ENCODE measurements around the gene SRP68. TPM values are rescaled to one million over a fixed set of nuclear protein-coding genes. Genes with fewer than 3 reads are reported as not detected.

The SRP68 gene
- total RNA-seq (2012; rRNA removed) = 47.1 and 47.2 TPM in 2 replicates
- 69.1 and 82.6 TPM in 2 replicates for polyA plus RNA-seq (2012; rRNA removed)
- 28.2 and 52.1 TPM in 2 replicates for polyA plus RNA-seq (2012; cell fraction: cytosol; rRNA removed)
- 24.9 and 48.5 TPM in 2 replicates for polyA plus RNA-seq (2012; cell fraction: nucleus; rRNA removed; ENCODE audit: low replicate concordance)
- Bru-seq, nascent RNA = percentile 78 among the genes with signal in this experiment
- BruChase-seq, experiment 1, labeled RNA remaining after a 6-hour chase = percentile 81 among the genes with signal in this experiment
- BruChase-seq, experiment 2, labeled RNA remaining after a 2-hour chase = percentile 76 among the genes with signal in this experiment
- long read RNA-seq, transcript SRP68-201 (16 exons, 2,649 nt) = major isoform, 143 of 179 reads
- long read RNA-seq, partial matches to known transcripts = 26 of 179 reads
- long read RNA-seq, other reads (novel, unspliced or antisense) = 9 of 179 reads

GRCh38 chr17:76072148-76072858 lies at the start of gene SRP68:
Gene SRP68 (minus strand): TSS chr17:76072517. CDS start chr17:76072491, 26 bp downstream.
- in situ Hi-C loops (cut with MboI; ENCODE audit: low sequenced_read_pairs) (no loop called here), dilution Hi-C loops (cut with HindIII; ENCODE audit: low sequenced_read_pairs, unreplicated experiment) (no loop called here), intact Hi-C loops (cut with micrococcal nuclease) (loop anchor here (5.0 to 10.0 kb wide), 2 partner anchors 35 to 168 kb away; partner anchors contain the start of gene MRPL38)
- Histone ChIP-seq H2AK9ac (replicated peaks; ENCODE audit: low read depth, low read length, poor library complexity) (peak within 1 kb of the TSS; percentile 93), H3K79me1 (ENCODE audit: low read depth in 1 of 2, low read length in 2 of 2) (peaks cover 0 to 27% of the 10 kb centered on the region in 2 experiments; a peak in 3 of 4 replicates), H3K4ac (ENCODE audit: low read depth, low read length) (peak within 1 kb of the TSS; percentile 88), H4K8ac (ENCODE audit: low read depth in 2 of 2, low read length in 2 of 2) (peak within 1 kb of the TSS; percentile 93 to 99), H4K91ac (ENCODE audit: insufficient read depth, low read depth, low read length) (peak within 1 kb of the TSS; percentile 88), H3K14ac (replicated peaks; ENCODE audit: low read depth, low read length) (peak within 1 kb of the TSS; percentile 98), H3K4me1 (ENCODE audit: control insufficient read depth, insufficient read depth, low read length) (peaks cover 3% of the 10 kb centered on the region; the same call in 1 of the 2 replicates), H3K36me3 (ENCODE audit: control insufficient read depth, insufficient read depth, low read length) (peaks cover 5% of the 10 kb centered on the region; the same call in 1 of the 2 replicates), H3K9me1 (ENCODE audit: insufficient read depth, low read length) (peaks cover 6% of the 10 kb centered on the region), H2BK120ac (ENCODE audit: low read depth, low read length) (peak within 1 kb of the TSS; percentile 44), H3K56ac (ENCODE audit: extremely low read depth, insufficient read depth, low read length) (peak within 1 kb of the TSS; percentile 85), H3K23ac (ENCODE audit: low read depth, low read length) (peak within 1 kb of the TSS; percentile 89), H3K9ac (ENCODE audit: low read depth, low read length) (peak within 1 kb of the TSS; percentile 92), H4K20me1 (ENCODE audit: insufficient read depth, low read length) (peaks cover 10% of the 10 kb centered on the region), H3K4me3 (ENCODE audit: insufficient read depth, low read depth, low read length) (peak within 1 kb of the TSS; percentile 93), H3K4me2 (ENCODE audit: low read depth, low read length) (peak within 1 kb of the TSS; percentile 99), H3K27me3 (ENCODE audit: control insufficient read depth, insufficient read depth, low read length) (peaks cover 36% of the 10 kb centered on the region), H2BK20ac (ENCODE audit: low read depth, low read length) (no peak within 1 kb of the TSS), H3K27ac (ENCODE audit: insufficient read depth, low read length) (peak within 1 kb of the TSS; percentile 76), H2BK15ac (ENCODE audit: low read depth, low read length) (no peak within 1 kb of the TSS; the same call in 2 of the 3 replicates), H3K18ac (ENCODE audit: low read depth, low read length) (peak within 1 kb of the TSS; percentile 40; the same call in 1 of the 2 replicates), H2AK5ac (ENCODE audit: low read depth, low read length) (peak within 1 kb of the TSS; percentile 88), H3K9me3 (ENCODE audit: control insufficient read depth, insufficient read depth, low read length) (no peaks in the 10 kb centered on the region), H4K5ac (ENCODE audit: low read depth, low read length) (peak within 1 kb of the TSS; percentile 88), H2BK5ac (ENCODE audit: low read depth, low read length, poor library complexity, severe bottlenecking) (peak within 1 kb of the TSS; percentile 81), H2AFZ (replicated peaks; ENCODE audit: low read length, poor library complexity) (peak within 1 kb of the TSS; percentile 99)
- 0% methylated on average over 21 of the region's 57 CpGs; no CpG with 5 or more reads in 1 of the 2 experiments for WGBS, 2 experiments (ENCODE audit: extremely low coverage in 2 of 2, insufficient read length in 1 of 2)
- ChIA-PET CTCF (interaction anchor here (0.6 kb wide), 1 partner anchor 58 kb away, joined by 3 read pairs; no protein-coding TSS in a partner anchor), POLR2A (ENCODE audit: unreplicated experiment) (interaction anchor here (0.7 to 1.0 kb wide), 2 partner anchors 8 to 12 kb away, joined by 3 to 4 read pairs; no protein-coding TSS in a partner anchor)
- DNase-seq (peak; percentile 91), ATAC-seq (ENCODE audit: low read depth) (peak; percentile 100)
- BruUV-seq (replicated peaks) = no TSS peak
- TF ChIP-seq USF2 (IDR thresholded peaks at IDR 0.05; ENCODE audit: low read depth, low read length) (peak; percentile 44; the same call in 1 of the 2 replicates), CEBPB (IDR thresholded peaks at IDR 0.05; ENCODE audit: low read depth, low read length) (no peak), SMC3 (IDR thresholded peaks at IDR 0.05; ENCODE audit: low read depth, low read length) (no peak), NFE2L2 (IDR thresholded peaks at IDR 0.05; ENCODE audit: low read depth, low read length) (no peak), CTCF (conservative IDR thresholded peaks at IDR 0.05; ENCODE audit: low read depth, low read length) (no peak), POLR2A (IDR thresholded peaks at IDR 0.05; ENCODE audit: low read depth, low read length) (peak; percentile 82), MAFK (IDR thresholded peaks at IDR 0.05; ENCODE audit: low read depth, low read length) (no peak), MXI1 (IDR thresholded peaks at IDR 0.05; ENCODE audit: borderline replicate concordance, low read depth, low read length) (peak; percentile 94), RCOR1 (IDR thresholded peaks at IDR 0.05; ENCODE audit: insufficient replicate concordance, low read length) (no peak), RFX5 (IDR thresholded peaks at IDR 0.05; ENCODE audit: low read depth, low read length) (no peak), MAZ (IDR thresholded peaks at IDR 0.05; ENCODE audit: borderline replicate concordance, low read depth, low read length) (peak; percentile 42; the same call in 1 of the 2 replicates), FOS (IDR thresholded peaks at IDR 0.05; ENCODE audit: low read depth, low read length) (no peak)

Data from IMR-90 (cell line).